ENCODE results near the gene PDCD11.
"Not testable (repeated sequence)": the region's sequence is repeated elsewhere in the genome, so short reads cannot be mapped to it uniquely, and the experiment has no call there.

Gene PDCD11, protein sequence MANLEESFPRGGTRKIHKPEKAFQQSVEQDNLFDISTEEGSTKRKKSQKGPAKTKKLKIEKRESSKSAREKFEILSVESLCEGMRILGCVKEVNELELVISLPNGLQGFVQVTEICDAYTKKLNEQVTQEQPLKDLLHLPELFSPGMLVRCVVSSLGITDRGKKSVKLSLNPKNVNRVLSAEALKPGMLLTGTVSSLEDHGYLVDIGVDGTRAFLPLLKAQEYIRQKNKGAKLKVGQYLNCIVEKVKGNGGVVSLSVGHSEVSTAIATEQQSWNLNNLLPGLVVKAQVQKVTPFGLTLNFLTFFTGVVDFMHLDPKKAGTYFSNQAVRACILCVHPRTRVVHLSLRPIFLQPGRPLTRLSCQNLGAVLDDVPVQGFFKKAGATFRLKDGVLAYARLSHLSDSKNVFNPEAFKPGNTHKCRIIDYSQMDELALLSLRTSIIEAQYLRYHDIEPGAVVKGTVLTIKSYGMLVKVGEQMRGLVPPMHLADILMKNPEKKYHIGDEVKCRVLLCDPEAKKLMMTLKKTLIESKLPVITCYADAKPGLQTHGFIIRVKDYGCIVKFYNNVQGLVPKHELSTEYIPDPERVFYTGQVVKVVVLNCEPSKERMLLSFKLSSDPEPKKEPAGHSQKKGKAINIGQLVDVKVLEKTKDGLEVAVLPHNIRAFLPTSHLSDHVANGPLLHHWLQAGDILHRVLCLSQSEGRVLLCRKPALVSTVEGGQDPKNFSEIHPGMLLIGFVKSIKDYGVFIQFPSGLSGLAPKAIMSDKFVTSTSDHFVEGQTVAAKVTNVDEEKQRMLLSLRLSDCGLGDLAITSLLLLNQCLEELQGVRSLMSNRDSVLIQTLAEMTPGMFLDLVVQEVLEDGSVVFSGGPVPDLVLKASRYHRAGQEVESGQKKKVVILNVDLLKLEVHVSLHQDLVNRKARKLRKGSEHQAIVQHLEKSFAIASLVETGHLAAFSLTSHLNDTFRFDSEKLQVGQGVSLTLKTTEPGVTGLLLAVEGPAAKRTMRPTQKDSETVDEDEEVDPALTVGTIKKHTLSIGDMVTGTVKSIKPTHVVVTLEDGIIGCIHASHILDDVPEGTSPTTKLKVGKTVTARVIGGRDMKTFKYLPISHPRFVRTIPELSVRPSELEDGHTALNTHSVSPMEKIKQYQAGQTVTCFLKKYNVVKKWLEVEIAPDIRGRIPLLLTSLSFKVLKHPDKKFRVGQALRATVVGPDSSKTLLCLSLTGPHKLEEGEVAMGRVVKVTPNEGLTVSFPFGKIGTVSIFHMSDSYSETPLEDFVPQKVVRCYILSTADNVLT (N-terminal part only)

DNA sequence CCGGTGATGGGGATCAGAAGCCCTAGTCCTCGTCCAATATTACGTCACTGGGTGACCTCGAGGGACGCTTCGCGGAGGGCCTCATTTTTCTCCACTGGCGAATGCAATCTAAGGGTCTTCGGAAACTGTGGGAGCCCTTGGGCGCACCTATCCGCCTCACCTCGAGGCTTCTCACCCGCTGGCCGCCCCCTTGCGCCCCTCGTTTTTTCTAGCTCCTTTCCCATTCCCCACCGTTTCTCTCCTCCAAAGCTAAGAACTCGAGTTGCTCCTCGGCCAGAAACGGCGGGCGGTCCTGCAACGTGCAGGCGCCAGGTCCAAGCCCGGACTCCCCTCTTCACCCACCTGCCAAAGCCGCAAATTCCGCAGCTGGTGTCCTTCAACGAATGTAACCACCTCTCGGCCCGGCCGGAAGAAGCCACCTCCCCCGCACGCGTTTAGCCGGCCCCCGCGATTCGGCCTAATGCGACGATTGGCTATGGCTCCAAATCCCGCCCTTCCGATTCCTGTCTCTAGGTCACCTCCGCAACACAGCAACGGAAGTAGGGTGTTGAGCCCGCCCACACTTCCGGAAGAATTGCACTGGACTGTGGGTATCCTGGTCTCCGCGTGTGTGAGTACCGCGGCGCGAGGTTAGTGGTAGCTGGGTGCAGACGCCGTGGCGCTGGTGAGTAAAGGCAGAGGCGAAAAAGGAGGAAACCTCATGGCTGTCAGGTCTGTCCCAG, at the start of gene PDCD11, which contains the start of gene ATP5MK:
Gene PDCD11, plus strand, starts transcription at position 560 of the 722 bp plus-strand sequence. CDS start 1,801 bp downstream, outside the sequence.
Gene ATP5MK, minus strand, starts transcription at position 409 of the 722 bp plus-strand sequence. CDS start 4,018 bp downstream, outside the sequence.
- DNase-seq, result peak; percentile 98

DNA sequence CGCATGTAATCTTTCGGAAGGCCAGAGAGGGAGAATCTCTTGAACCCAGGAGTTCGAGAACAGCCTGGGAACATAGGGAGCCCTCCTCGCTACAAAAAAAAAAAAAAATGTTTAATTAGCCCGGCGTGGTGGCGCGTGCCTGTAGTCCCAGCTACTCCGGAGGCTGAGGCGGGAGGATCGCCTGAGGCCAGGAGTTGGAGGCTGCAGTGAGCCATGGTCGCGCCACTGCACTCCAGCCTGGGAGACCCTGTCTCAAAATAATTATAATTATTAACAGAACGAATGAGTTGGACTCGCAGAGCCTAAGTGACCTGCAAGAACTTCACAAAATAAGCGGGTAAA, 46.3 kb upstream of the PDCD11 start:
- DNase-seq, result no peak

DNA sequence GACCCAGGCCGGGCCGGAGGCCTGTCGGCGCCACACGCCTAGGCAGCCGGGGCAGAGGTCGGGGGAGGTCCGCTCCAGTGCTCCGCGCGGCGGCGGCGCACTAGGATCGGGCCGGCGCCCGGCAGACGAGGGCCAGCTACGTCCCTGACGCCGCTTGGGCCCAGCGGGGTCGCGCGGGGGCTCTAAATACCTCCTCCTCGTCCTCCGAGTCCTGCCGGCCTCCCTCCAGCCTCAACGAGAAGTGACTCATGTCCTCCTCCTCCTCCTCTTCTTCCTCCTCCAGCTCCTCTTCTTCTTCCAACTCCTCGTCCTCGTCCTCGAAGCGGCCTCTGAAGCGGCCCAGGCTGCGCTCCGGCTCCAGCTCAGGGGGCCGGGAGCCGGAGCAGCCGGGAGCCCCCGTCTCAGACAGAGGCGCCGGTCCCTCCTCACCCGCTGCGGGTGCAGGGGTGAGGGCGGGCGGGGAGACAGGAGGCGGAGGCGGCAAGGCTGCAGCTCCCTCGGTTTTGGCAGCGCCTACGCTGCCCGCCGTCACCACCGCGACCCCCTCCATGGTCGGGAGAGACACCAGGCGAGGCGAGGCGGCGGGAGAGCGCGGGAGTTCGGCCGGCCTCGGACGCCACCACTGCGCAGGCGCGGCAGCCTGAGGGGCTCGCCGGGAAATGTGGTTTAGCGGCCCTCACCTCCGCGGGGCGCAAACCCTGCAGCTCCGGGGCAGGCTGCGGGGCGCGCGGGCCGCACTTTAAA, 45.7 kb upstream of the PDCD11 start, which contains the start of gene PCGF6:
Gene PCGF6, minus strand, starts transcription at position 624 of the 744 bp plus-strand sequence. Its CDS starts 74 bp downstream, at position 550.
- DNase-seq, result peak; percentile 54 to 70

DNA sequence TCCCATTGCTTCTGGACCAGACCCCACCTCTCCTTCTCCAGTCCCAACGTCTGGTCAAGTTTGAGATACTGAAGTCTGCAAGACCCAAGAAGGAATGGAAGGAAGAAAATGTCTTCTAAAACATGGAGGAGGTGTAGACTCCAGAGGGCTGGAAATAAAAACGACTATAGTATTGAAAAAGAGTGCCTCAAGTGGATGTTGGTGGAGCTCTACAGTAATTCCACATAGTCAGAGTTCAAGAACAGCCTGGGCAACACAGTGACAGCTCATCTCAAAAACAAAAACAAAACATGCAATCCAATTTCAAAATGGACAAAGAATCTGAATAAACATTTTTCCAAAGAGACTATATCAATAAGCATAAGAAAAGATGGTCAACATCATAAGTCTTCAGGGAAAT, 43.1 kb upstream of the PDCD11 start:
- DNase-seq, result no peak

DNA sequence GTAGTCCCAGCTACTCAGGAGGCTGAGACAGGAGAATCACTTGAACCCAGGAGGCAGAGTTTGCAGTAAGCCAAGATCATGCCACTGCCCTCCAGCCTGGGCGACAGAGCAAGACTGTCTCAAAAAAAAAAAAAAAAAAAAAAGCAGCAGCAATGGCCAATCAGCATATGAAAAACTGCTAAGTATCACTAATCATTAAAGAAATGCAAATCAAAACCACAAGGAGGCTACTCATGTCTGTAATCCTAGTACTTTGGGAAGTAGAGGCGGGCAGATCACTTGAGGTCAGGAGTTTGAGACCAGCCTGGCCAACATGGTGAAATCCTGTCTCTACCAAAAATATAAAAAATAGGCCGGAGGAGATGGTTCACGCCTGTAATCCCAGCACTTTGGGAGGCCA, 41.9 kb upstream of the PDCD11 start:
- not testable (repeated sequence) for DNase-seq

DNA sequence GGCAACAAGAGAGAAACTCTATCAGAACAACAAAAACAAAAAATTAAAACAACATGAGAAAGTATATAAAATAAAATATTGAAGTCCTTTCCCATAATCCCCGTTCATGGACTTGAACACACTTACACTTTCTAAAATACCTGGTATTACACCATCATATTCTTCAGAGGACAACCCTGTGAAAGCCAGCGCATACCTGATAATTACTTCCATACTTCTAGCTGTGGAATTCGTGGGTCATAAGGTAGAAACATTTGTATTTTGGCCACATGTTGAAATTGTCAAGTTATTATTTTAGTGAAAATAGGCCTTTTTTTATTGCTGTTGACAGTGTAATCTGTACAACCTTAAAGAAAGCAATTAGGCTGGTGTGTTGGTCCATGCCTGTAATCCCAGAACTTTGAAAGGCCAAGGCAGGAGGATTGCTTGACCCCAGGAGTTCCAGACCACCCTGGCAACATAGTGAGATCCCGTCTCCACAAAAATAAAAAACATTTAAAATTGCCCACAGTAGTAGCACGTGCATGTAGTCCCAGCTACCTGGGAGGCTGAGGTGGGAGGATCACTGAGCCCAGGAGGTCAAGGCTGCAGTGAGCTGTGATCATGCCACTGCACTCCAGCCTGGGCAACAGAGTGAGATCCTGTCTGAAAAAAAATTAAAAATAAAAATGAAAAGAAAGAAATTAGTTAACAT, 40.4 kb upstream of the PDCD11 start:
- no peak for DNase-seq

DNA sequence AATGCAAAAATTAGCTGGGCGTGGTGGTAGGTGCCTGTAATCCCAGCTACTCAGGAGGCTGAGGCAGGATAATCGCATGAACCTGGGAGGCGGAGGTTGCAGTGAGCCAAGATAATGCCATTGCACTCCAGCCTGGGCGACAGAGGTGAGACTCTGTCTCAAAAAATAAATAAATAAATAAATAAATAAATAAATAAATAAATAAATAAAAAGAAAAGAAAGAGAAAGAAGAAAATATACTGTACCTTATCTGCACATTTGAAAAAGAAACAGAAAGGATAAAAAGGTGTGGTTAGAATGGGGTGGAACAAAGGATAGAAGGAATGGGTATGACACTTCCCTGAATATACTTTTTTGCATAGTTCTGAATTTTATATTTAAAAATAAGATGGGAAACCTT, 36.9 kb upstream of the PDCD11 start:
- DNase-seq, result not testable (repeated sequence)

DNA sequence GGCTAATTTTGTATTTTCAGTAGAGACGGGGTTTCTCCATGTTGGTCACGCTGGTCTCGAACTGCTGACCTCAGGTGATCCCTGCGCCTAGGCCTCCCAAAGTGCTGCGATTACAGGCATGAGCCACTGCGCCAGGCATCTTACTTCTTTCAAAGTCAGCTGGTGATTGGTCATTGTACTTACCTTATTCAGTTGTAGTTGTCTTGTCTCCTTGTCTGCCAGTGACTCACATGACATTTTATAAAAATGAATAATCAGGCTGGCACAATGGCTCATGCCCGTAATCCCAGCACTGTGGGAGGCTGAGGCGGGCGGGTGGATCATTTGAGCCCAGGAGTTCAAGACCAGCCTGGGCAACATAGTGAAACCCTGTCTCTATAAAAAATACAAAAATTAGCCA, 35.6 kb upstream of the PDCD11 start:
- DNase-seq, result not testable (repeated sequence)

DNA sequence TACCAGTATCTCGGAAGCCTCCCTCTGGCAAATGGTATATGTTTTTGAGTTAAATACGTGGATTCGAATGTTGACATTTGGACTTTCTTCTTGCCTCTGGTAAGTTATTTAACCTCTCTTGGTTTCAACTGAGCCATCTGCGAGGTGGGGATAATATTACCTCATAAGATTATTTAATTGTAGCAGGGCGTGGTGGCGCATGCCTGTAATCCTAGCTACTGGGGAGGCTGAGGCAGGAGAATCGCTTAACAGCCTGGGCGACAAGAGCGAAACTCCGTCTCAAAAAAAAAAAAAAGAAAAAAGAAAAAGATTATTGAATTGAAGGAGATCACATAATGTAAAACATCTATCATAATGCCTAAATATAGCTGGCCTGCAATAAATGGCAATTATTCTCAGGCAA, 29.0 kb upstream of the PDCD11 start:
- DNase-seq, result no peak

DNA sequence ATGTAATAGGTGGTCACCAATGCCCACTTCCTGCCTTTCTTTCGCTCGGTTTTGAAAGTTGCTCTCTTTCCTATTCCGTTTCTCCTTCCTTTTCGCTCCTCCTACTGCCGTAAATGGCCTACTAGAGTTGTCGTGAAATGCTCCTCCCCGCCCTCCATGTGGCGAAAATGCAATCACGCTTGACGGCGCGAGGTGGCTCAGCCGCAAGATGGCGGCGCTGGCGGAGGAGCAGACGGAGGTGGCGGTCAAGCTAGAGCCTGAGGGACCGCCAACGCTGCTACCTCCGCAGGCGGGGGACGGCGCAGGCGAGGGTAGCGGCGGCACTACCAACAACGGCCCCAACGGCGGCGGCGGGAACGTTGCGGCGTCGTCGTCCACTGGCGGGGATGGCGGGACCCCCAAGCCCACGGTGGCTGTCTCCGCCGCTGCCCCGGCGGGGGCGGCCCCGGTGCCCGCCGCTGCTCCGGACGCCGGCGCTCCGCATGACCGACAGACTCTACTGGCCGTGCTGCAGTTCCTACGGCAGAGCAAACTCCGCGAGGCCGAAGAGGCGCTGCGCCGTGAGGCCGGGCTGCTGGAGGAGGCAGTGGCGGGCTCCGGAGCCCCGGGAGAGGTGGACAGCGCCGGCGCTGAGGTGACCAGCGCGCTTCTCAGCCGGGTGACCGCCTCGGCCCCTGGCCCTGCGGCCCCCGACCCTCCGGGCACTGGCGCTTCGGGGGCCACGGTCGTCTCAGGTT, 28.5 kb upstream of the PDCD11 start, which contains the start of gene TAF5:
Gene TAF5, plus strand, starts transcription at position 195 of the 737 bp plus-strand sequence. Its CDS starts 14 bp downstream, at position 209.
- peak; percentile 95 for DNase-seq

DNA sequence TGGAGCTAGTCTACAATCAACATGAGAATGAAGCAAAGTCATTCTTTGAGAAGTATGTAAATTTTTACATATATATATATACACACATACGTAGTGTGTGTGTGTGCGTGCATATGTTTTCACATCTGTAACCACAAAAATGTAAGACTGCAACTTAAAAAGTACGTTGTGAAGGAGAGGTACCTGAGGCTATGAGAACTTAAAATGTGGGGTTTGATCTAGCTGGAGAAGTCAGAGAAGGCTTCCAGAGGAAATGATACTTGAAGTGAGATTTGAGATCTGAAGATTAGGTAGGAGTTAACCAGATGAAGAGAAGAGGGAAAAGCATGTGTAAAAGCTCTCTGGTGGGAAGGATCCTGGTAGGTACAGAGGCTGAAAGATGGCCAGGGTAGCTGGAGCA, 22.9 kb upstream of the PDCD11 start:
- no peak for DNase-seq

DNA sequence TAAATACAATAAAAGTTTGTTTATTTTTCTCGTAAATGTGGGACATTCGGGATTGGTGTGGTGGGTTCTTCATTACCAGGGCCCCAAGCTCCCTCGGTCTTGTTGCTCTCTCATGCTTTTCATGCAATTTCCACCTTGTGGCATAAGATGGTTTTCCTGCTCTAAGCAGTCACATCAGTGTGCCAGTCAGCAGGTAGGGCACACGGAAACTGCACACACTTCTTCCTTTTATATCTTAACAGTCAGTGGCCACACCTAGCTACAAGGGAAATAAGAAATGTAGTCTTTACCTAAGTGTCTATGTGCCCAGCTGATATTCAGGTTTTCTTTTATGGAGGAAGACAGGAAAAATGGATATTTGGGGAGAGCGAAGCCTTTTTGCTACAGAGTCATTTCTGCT, 22.2 kb upstream of the PDCD11 start:
- DNase-seq, result no peak

DNA sequence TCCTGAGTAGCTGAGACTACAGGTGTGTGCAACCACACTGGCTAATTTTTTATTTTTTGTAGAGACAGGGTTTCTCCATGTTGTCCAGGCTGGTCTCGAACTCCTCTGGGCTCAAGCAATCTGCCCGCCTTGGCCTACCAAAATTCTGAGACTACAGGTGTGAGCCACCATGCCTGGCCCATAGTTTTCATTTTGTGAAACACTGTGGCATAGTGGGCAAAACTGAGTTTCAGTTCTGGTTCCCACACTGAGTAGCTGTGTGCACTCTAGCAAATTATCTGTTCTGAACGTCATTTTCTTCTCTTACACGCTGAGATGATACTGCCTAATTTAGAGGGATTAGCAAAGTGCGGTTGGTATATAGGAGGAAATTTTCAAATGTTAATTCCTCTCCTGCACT, 13.7 kb upstream of the PDCD11 start:
- no peak for DNase-seq

DNA sequence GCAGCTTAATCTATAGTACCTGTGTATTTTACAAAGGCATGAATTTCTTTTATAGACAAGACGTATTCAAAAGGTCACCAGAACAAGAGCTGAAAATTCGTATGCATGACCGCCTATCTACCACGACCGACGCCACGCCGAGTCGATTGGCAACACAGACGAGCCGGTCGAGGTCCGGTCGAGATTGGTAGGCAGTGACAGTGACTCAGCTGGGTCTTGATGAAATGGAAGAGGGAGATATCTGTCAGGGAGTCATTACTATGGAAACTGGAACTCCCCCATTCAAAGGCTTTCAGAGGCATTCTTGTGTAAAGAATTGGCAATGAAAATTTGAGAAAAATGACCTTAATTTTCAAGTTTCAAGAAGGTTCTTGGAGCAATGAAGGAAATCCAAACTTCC, 2.2 kb upstream of the PDCD11 start:
- DNase-seq, result no peak

DNA sequence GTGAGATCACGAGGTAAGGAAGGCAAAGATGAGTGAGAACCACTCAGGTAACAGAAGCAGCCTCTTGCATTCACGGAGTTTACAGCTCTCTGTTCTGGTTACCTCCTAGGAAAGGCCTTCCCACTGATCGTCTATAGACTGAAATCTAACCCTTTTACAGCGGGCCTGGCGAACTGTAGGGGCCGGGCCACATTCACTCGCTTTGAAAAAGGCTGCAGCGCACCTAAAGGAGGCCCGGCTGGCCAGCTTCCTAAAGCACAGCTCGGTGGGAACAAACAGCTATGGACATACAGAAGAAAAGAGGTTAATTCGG, 716 bp upstream of the PDCD11 start:
- DNase-seq, result no peak

DNA sequence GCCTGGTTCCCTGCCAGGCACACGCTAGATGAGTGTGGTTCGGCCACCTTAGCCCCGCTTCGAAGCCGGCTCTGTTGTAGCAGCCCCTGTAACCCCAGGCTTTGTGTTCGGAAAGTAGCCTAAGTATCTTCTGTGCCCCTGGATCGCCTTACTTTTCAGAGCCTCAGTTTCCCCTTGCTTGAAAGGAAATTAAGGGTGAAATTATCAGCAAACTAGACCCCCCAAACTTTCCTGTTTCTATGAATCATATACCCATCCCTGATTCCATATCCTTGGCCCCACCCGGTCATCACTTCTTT, 312 bp downstream of the PDCD11 start:
- no peak for DNase-seq

DNA sequence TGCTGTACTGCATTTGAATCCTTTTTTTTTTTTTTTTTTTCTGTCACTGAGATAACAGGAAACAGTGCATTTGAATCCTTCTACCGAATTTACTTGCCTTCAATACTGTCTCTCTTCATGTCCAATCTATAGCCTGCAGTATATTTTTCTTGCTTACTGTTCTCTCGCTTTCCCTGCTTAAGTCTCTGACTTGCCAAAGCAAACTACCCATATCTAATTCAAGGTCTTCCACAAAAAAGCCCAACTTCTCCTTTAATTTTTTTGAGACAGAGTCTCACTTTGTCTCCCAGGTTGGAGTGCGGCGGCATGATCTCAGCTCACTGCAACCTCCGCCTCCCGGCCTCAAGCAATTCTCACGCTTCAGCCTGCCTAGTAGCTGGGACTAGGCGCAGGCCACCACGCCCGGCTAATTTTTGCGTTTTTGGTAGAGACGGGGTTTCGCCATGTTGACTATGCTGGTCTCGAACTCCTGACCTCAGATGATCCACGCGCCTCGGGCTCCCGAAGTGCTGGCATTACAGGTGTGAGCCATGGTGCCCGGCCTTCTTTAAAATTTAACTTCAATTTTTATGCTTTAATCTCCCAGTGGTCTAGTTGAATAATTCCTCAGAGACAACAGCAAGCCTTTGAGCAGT, 882 bp downstream of the PDCD11 start:
- no peak for DNase-seq

DNA sequence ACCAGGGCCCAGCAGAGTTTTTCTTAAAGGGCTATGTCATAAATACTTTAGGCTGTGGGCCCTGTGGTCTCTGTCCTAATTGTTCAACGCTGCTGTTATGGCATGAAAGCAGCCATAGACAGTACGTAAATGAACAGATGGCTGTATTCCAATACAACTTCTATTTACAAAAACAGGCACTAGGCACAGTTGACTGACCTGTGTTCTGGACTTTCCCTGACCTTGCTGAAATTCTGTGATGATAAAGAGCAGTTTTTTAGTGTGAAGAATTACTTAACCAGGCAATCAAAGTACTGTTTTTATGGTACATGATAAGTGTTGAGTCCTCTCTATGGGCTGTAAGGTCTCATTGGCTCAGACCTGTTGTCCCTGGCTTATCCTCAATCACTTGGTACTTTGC, 17.1 kb downstream of the PDCD11 start:
- no peak for DNase-seq

DNA sequence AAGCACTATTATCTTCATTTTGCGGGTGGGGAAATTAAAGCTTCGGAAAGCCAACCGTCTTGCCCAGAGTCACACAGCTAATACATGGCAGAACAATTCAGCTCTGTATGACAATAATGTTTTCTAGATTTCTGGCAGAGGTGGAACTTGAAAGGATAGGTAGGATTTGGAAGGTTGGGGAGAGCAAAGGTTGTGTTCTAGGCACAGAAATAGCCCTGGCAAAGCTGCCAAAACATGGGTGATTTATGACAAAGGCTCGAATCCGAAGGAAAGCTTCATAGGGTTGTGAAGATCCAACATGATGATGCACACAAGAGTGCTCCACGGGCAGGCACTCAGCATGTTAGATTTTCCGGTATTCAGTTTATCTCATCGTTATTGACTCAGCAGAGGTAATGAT, 19.2 kb downstream of the PDCD11 start:
- no peak for DNase-seq
